HUES48 (cell line): ENCODE results near the gene PROB1.
A peak's percentile ranks its signal among the peaks of the same experiment; 100 is the strongest.

Experiments used
- H3K27ac ChIP-seq: one replicate; pipeline ENCODE4 v1.7.0; 2013; ENCODE audit warnings: low read depth, low read length, inconsistent platforms
- H3K27me3 ChIP-seq: 2 replicates; pipeline ENCODE4 v1.6.1; 2013; ENCODE audit warnings: mild to moderate bottlenecking, low read length; ENCODE audit not compliant: control insufficient read depth, insufficient read depth
- H3K36me3 ChIP-seq: 2 replicates; pipeline ENCODE4 v1.6.1; 2013; ENCODE audit warnings: low read length; ENCODE audit not compliant: control insufficient read depth, insufficient read depth
- H3K4me1 ChIP-seq: 2 replicates; pipeline ENCODE4 v1.6.1; 2013; ENCODE audit warnings: mild to moderate bottlenecking, low read length; ENCODE audit not compliant: control insufficient read depth, insufficient read depth
- H3K4me3 ChIP-seq: 2 replicates; pipeline ENCODE4 v1.5.1; 2013; ENCODE audit warnings: mild to moderate bottlenecking, low read depth, low read length
- H3K9ac ChIP-seq: 2 replicates; pipeline ENCODE4 v1.6.1; 2013; ENCODE audit warnings: mild to moderate bottlenecking, low read depth, low read length, moderate library complexity
- H3K9me3 ChIP-seq: 2 replicates; pipeline ENCODE4 v1.6.1; 2013; ENCODE audit warnings: low read length; ENCODE audit not compliant: control insufficient read depth, insufficient read depth

PROB1 gene

GRCh38 chr5:139401546-139401945, 6.6 kb upstream of the PROB1 start:
- H3K9ac ChIP-seq = no peak overlapping the region
- no peaks in the 10 kb centered on the region for H3K27me3 ChIP-seq
- H3K27ac ChIP-seq = no peak overlapping the region
- no peaks in the 10 kb centered on the region for H3K9me3 ChIP-seq
- H3K36me3 ChIP-seq = peaks cover 13% of the 10 kb centered on the region; the same call in 1 of the 2 replicates
- H3K4me3 ChIP-seq = no peak overlapping the region
- H3K4me1 ChIP-seq = peaks cover 11% of the 10 kb centered on the region; the same call in 1 of the 2 replicates

GRCh38 chr5:139399501-139400121, 4.7 kb upstream of the PROB1 start:
- Histone ChIP-seq H3K4me1 (peaks cover 14% of the 10 kb centered on the region; the same call in 1 of the 2 replicates), H3K27ac (no peak overlapping the region), H3K9me3 (no peaks in the 10 kb centered on the region), H3K4me3 (no peak overlapping the region), H3K9ac (no peak overlapping the region), H3K36me3 (peaks cover 13% of the 10 kb centered on the region; the same call in 1 of the 2 replicates), H3K27me3 (peaks cover 8% of the 10 kb centered on the region)

GRCh38 chr5:139397921-139398320, 3.0 kb upstream of the PROB1 start:
- Histone ChIP-seq H3K4me3 (no peak overlapping the region), H3K9me3 (no peaks in the 10 kb centered on the region), H3K27ac (no peak overlapping the region), H3K27me3 (peaks cover 25% of the 10 kb centered on the region), H3K4me1 (0 out of 2 replicates have a peak, but pooled peaks cover 4% of the 10 kb centered on the region), H3K9ac (no peak overlapping the region), H3K36me3 (peaks cover 13% of the 10 kb centered on the region; the same call in 1 of the 2 replicates)

GRCh38 chr5:139396691-139397090, 1.8 kb upstream of the PROB1 start:
- peaks cover 13% of the 10 kb centered on the region; the same call in 1 of the 2 replicates for H3K36me3 ChIP-seq
- H3K9me3 ChIP-seq = no peaks in the 10 kb centered on the region
- H3K27me3 ChIP-seq = peaks cover 27% of the 10 kb centered on the region
- H3K27ac ChIP-seq = no peak overlapping the region
- H3K4me3 ChIP-seq = no peak overlapping the region
- peaks cover 4% of the 10 kb centered on the region; the same call in 1 of the 2 replicates for H3K4me1 ChIP-seq
- no peak overlapping the region for H3K9ac ChIP-seq

GRCh38 chr5:139395844-139396640, 1.1 kb upstream of the PROB1 start:
- H3K9me3 ChIP-seq = no peaks in the 10 kb centered on the region
- H3K9ac ChIP-seq = no peak overlapping the region
- H3K4me3 ChIP-seq = no peak overlapping the region
- peaks cover 27% of the 10 kb centered on the region for H3K27me3 ChIP-seq
- peaks cover 7% of the 10 kb centered on the region; the same call in 1 of the 2 replicates for H3K36me3 ChIP-seq
- peaks cover 7% of the 10 kb centered on the region; the same call in 1 of the 2 replicates for H3K4me1 ChIP-seq
- H3K27ac ChIP-seq = no peak overlapping the region

- no peaks in the 10 kb centered on the region for H3K36me3 ChIP-seq
- H3K9me3 ChIP-seq = no peaks in the 10 kb centered on the region
- H3K4me1 ChIP-seq = peaks cover 7% of the 10 kb centered on the region; the same call in 1 of the 2 replicates
- peaks cover 27% of the 10 kb centered on the region for H3K27me3 ChIP-seq
- H3K9ac ChIP-seq = 0 out of 2 replicates have a peak overlapping the region, but pooled peaks have one; percentile 20
- H3K27ac ChIP-seq = no peak overlapping the region
- peak overlapping the region; percentile 63 for H3K4me3 ChIP-seq
These were observed 716 bp downstream of the PROB1 start for GRCh38 chr5:139394123-139394653.

GRCh38 chr5:139393497-139394122, 1.3 kb downstream of the PROB1 start:
- Histone ChIP-seq H3K9me3 (no peaks in the 10 kb centered on the region), H3K27ac (no peak overlapping the region), H3K36me3 (no peaks in the 10 kb centered on the region), H3K4me3 (peak overlapping the region; percentile 63), H3K27me3 (peaks cover 27% of the 10 kb centered on the region), H3K9ac (no peak overlapping the region), H3K4me1 (peaks cover 7% of the 10 kb centered on the region; the same call in 1 of the 2 replicates)

- H3K27ac ChIP-seq = no peak overlapping the region
- H3K9ac ChIP-seq = peak overlapping the region; percentile 68
These were observed 2.0 kb downstream of the PROB1 start for GRCh38 chr5:139392678-139393496.

GRCh38 chr5:139392324-139392677, 2.6 kb downstream of the PROB1 start:
- H3K27me3 ChIP-seq = peaks cover 27% of the 10 kb centered on the region
- H3K27ac ChIP-seq = no peak overlapping the region
- no peaks in the 10 kb centered on the region for H3K9me3 ChIP-seq
- H3K4me1 ChIP-seq = peaks cover 11% of the 10 kb centered on the region; the same call in 1 of the 2 replicates
- peak overlapping the region; percentile 63 for H3K4me3 ChIP-seq
- no peaks in the 10 kb centered on the region for H3K36me3 ChIP-seq
- H3K9ac ChIP-seq = no peak overlapping the region

More at GRCh38 chr5:139392678-139393496, 2.0 kb downstream of the PROB1 start:
- H3K27me3 ChIP-seq = peaks cover 27% of the 10 kb centered on the region
- peak overlapping the region; percentile 63 for H3K4me3 ChIP-seq
- H3K4me1 ChIP-seq = peaks cover 11% of the 10 kb centered on the region; the same call in 1 of the 2 replicates
- no peaks in the 10 kb centered on the region for H3K36me3 ChIP-seq
- no peaks in the 10 kb centered on the region for H3K9me3 ChIP-seq
